Upper lobe of left lung (tissue), 4 donors: ENCODE data around the gene C10orf67.

Experiments
- CTCF ChIP-seq, 6 experiments: fragments of 450-650 bp in 4 of 6; fragments of 200-600 bp in 2 of 6; sonication (generic) in 2 of 6; IDR thresholded peaks; one replicate each; pipeline ENCODE4 v1.5.1; 2016 to 2019; ENCODE audit warnings: antibody characterized with exemption in 6 of 6
- EP300 ChIP-seq, 4 donors: sonication (generic); formaldehyde crosslinking; IDR thresholded peaks; one replicate each; pipeline ENCODE4 v1.5.1; 2017; ENCODE audit warnings: antibody characterized with exemption in 4 of 4, control low read depth in 2 of 4
- POLR2A ChIP-seq, 4 donors: fragments of 450-650 bp; IDR thresholded peaks; one replicate each; pipeline ENCODE4 v1.5.1; 2016 to 2017; ENCODE audit warnings: antibody characterized with exemption in 4 of 4, mild to moderate bottlenecking in 2 of 4
- POLR2AphosphoS5 ChIP-seq, 2 donors: sonication (generic); formaldehyde crosslinking; IDR thresholded peaks; one replicate each; pipeline ENCODE4 v1.5.1; 2017; ENCODE audit warnings: antibody characterized with exemption in 2 of 2

- peak in 4 of 6 experiments; percentile 13 to 25 (median 17) for TF ChIP-seq CTCF (IDR thresholded peaks at IDR 0.05)
- TF ChIP-seq POLR2A (IDR thresholded peaks at IDR 0.05): no peak
- TF ChIP-seq EP300 (IDR thresholded peaks at IDR 0.05): no peak
- no peak for TF ChIP-seq POLR2AphosphoS5 (IDR thresholded peaks at IDR 0.05)
Observed at GRCh38 chr10:23293145-23293724, 51.4 kb downstream of the C10orf67 start.
